NCI-H345 treated with DMSO at 0.1 percent for 48 hours (cell line): ENCODE data around the gene RAB7B.
"Not testable (repeated sequence)": the region's sequence is repeated elsewhere in the genome, so short reads cannot be mapped to it uniquely, and the experiment has no call there.

Experiments used
- DNase-seq: peaks from one replicate; lab custom pipeline; 2025; ENCODE audit not compliant: unreplicated experiment; lab: John Stamatoyannopoulos, UW

Gene RAB7B

GRCh38 chr1:206002871-206003801, at the start of gene RAB7B:
TSS of gene RAB7B (minus strand) at chr1:206003395. CDS start at chr1:205994135, 9,260 bp downstream.
- DNase-seq, result no peak

GRCh38 chr1:206052231-206052865, 49.2 kb upstream of the RAB7B start:
- DNase-seq, result not testable (repeated sequence)

GRCh38 chr1:206050655-206051235, 47.5 kb upstream of the RAB7B start:
- no peak for DNase-seq

- DNase-seq, result no peak
These were observed 46.9 kb upstream of the RAB7B start for GRCh38 chr1:206049919-206050600.

GRCh38 chr1:206049293-206049692, 46.1 kb upstream of the RAB7B start:
- DNase-seq, result no peak

GRCh38 chr1:206048582-206048981, 45.4 kb upstream of the RAB7B start:
- no peak for DNase-seq

- no peak for DNase-seq
These were observed 44.1 kb upstream of the RAB7B start for GRCh38 chr1:206047271-206047670.

GRCh38 chr1:206041640-206042039, 38.4 kb upstream of the RAB7B start:
- DNase-seq, result no peak

- no peak for DNase-seq
These were observed 37.1 kb upstream of the RAB7B start for GRCh38 chr1:206040328-206040727.

GRCh38 chr1:206039046-206039973, 36.1 kb upstream of the RAB7B start:
- no peak for DNase-seq

- no peak for DNase-seq
These were observed 34.4 kb upstream of the RAB7B start for GRCh38 chr1:206037581-206037980.

- DNase-seq, result no peak
These were observed 33.7 kb upstream of the RAB7B start for GRCh38 chr1:206036663-206037455.

GRCh38 chr1:206035027-206035426, 31.8 kb upstream of the RAB7B start:
- DNase-seq, result peak; percentile 24

GRCh38 chr1:206032380-206033140, 29.4 kb upstream of the RAB7B start:
- no peak for DNase-seq

GRCh38 chr1:206030714-206031113, 27.5 kb upstream of the RAB7B start:
- peak; percentile 68 for DNase-seq

- DNase-seq, result no peak
These were observed 27.0 kb upstream of the RAB7B start for GRCh38 chr1:206030191-206030590.

- DNase-seq, result no peak
These were observed 26.3 kb upstream of the RAB7B start for GRCh38 chr1:206029484-206029883.

GRCh38 chr1:206025283-206025820, 22.2 kb upstream of the RAB7B start:
- DNase-seq, result no peak
